GM23338 (cell line): ENCODE results near the gene BCAR3. TPM values are rescaled to one million over a fixed set of nuclear protein-coding genes. Genes with fewer than 3 reads are reported as not detected.
A peak's percentile ranks its signal among the peaks of the same experiment; 100 is the strongest.

ENCODE experiments used
- ATAC-seq: fragments of 200-7000 bp; cut with Tn5 transposase; 3 replicates; pipeline ENCODE4 v1.9.1; 2020
- DNase-seq: peaks from one replicate; pipeline ENCODE4 v3.0.0-alpha.2; 2015; ENCODE audit warnings: low spot score
- H2AFZ ChIP-seq: fragments of 200-600 bp; sonication (generic); 2 replicates; pipeline ENCODE4 v1.8.0; 2016; ENCODE audit warnings: antibody characterized with exemption, mild to moderate bottlenecking, moderate library complexity
- H3F3A ChIP-seq: fragments of 200-600 bp; sonication (generic); replicated peaks from 2 replicates; pipeline ENCODE4 v1.8.0; 2017; ENCODE audit warnings: antibody characterized with exemption, mixed run types, low read depth
- H3K27ac ChIP-seq: fragments of 200-600 bp; sonication (generic); 2 replicates; pipeline ENCODE4 v1.6.1; 2016; ENCODE audit warnings: low read depth
- H3K27me3 ChIP-seq: fragments of 200-600 bp; sonication (generic); 2 replicates; pipeline ENCODE4 v1.8.0; 2016; ENCODE audit warnings: mild to moderate bottlenecking, mixed run types, moderate library complexity; ENCODE audit not compliant: insufficient read depth
- H3K36me3 ChIP-seq: fragments of 200-600 bp; sonication (generic); 2 replicates; pipeline ENCODE4 v1.8.0; 2016; ENCODE audit warnings: mild to moderate bottlenecking; ENCODE audit not compliant: insufficient read depth
- H3K4me1 ChIP-seq: fragments of 200-600 bp; sonication (generic); 2 replicates; pipeline ENCODE4 v1.8.0; 2016; ENCODE audit warnings: mild to moderate bottlenecking, moderate library complexity; ENCODE audit not compliant: insufficient read depth
- H3K4me2 ChIP-seq: fragments of 200-600 bp; sonication (generic); 2 replicates; pipeline ENCODE4 v1.7.1; 2017; ENCODE audit warnings: mixed run types
- H3K4me3 ChIP-seq: fragments of 200-600 bp; sonication (generic); 2 replicates; pipeline ENCODE4 v1.6.1; 2016; ENCODE audit warnings: mixed run types
- H3K79me2 ChIP-seq: fragments of 200-600 bp; sonication (generic); replicated peaks from 2 replicates; pipeline ENCODE4 v1.8.0; 2017; ENCODE audit warnings: mild to moderate bottlenecking; ENCODE audit not compliant: insufficient read depth
- H3K9me2 ChIP-seq: fragments of 200-600 bp; sonication (generic); 2 replicates; pipeline ENCODE4 v1.8.0; 2017; ENCODE audit not compliant: insufficient read depth
- H4K20me1 ChIP-seq: fragments of 200-600 bp; sonication (generic); replicated peaks from 2 replicates; pipeline ENCODE4 v1.8.0; 2017; ENCODE audit warnings: mild to moderate bottlenecking; ENCODE audit not compliant: insufficient read depth
- H3K27ac Mint-ChIP-seq: 2 replicates; pipeline ENCODE4 v1.8.0; 2020; ENCODE audit warnings: inconsistent platforms, mild to moderate bottlenecking, moderate library complexity, mixed read lengths
- H3K27me3 Mint-ChIP-seq: 3 replicates; pipeline ENCODE4 v1.8.0; 2022; ENCODE audit warnings: low read depth, mild to moderate bottlenecking, moderate library complexity, mixed read lengths, inconsistent platforms; ENCODE audit not compliant: insufficient read depth, poor library complexity
- H3K36me3 Mint-ChIP-seq: 3 replicates; pipeline ENCODE4 v1.8.0; 2021; ENCODE audit warnings: low read depth, mild to moderate bottlenecking, inconsistent platforms, moderate library complexity, mixed read lengths
- H3K4me1 Mint-ChIP-seq: 3 replicates; pipeline ENCODE4 v1.8.0; 2020; ENCODE audit warnings: mild to moderate bottlenecking, inconsistent platforms, mixed read lengths
- H3K4me3 Mint-ChIP-seq: 3 replicates; pipeline ENCODE4 v1.8.0; 2021; ENCODE audit warnings: moderate library complexity, mild to moderate bottlenecking, inconsistent platforms, mixed read lengths
- H3K9me3 Mint-ChIP-seq: 3 replicates; pipeline ENCODE4 v1.8.0; 2020; ENCODE audit warnings: moderate library complexity, mild to moderate bottlenecking, inconsistent platforms, mixed read lengths
- CREB1 ChIP-seq: fragments of 250-450 bp; sonication (Bioruptor Pico); IDR thresholded peaks from 2 replicates; pipeline ENCODE4 v1.5.0; 2020; ENCODE audit warnings: low read depth, mild to moderate bottlenecking, moderate library complexity
- EZH2 ChIP-seq: fragments of 200-600 bp; sonication (generic); IDR thresholded peaks from one replicate; pipeline ENCODE4 v1.8.0; 2017; ENCODE audit warnings: antibody characterized with exemption, mild to moderate bottlenecking, low read depth; ENCODE audit not compliant: unreplicated experiment
- EZH2phosphoT487 ChIP-seq: fragments of 200-600 bp; sonication (generic); IDR thresholded peaks from one replicate; pipeline ENCODE4 v1.8.1; 2018; ENCODE audit warnings: antibody characterized with exemption; ENCODE audit not compliant: unreplicated experiment
- NANOG ChIP-seq: IDR thresholded peaks from 2 replicates; pipeline ENCODE4 v1.6.1; 2016; ENCODE audit warnings: antibody characterized with exemption, borderline replicate concordance
- STAT1 ChIP-seq: IDR thresholded peaks from one replicate; pipeline ENCODE4 v1.6.1; 2016; ENCODE audit warnings: antibody characterized with exemption; ENCODE audit not compliant: unreplicated experiment
- ZNF114 ChIP-seq: fragments of 250-450 bp; sonication (Bioruptor Pico); IDR thresholded peaks from 2 replicates; pipeline ENCODE4 v1.5.0; 2020; ENCODE audit warnings: mild to moderate bottlenecking, moderate library complexity
- ZNF331 ChIP-seq: fragments of 250-450 bp; sonication (Bioruptor Pico); IDR thresholded peaks from 2 replicates; pipeline ENCODE4 v1.5.0; 2020; ENCODE audit warnings: low read depth, mild to moderate bottlenecking, moderate library complexity
- polyA plus RNA-seq: library from polyadenylated mRNA; unstranded; fragments of >200 nt; fragmentation: Nextera tagmentation; extraction: Ambion mirVana; gene quantifications from 2 replicates; pipeline ENCODE4 v1.2.1, GENCODE V29; 2016
- total RNA-seq: library from RNA; depleted of rRNA; stranded (reverse); fragments of >200 nt; shearing (Covaris generic); gene quantifications from 2 replicates; pipeline ENCODE4 v1.2.3, GENCODE V29; 2014
- TF ChIP-seq, protein P1 (sequence below): IDR thresholded peaks from 2 replicates; pipeline ENCODE4 v1.6.1; 2016; ENCODE audit warnings: antibody characterized with exemption
- TF ChIP-seq, protein P2 (sequence below): IDR thresholded peaks from one replicate; pipeline ENCODE4 v1.6.1; 2018; ENCODE audit warnings: antibody characterized with exemption; ENCODE audit not compliant: unreplicated experiment

Gene BCAR3
- total and polyA plus RNA-seq, 2 experiments from 2014 or later, result 5.5 to 9.7 TPM

DNA sequence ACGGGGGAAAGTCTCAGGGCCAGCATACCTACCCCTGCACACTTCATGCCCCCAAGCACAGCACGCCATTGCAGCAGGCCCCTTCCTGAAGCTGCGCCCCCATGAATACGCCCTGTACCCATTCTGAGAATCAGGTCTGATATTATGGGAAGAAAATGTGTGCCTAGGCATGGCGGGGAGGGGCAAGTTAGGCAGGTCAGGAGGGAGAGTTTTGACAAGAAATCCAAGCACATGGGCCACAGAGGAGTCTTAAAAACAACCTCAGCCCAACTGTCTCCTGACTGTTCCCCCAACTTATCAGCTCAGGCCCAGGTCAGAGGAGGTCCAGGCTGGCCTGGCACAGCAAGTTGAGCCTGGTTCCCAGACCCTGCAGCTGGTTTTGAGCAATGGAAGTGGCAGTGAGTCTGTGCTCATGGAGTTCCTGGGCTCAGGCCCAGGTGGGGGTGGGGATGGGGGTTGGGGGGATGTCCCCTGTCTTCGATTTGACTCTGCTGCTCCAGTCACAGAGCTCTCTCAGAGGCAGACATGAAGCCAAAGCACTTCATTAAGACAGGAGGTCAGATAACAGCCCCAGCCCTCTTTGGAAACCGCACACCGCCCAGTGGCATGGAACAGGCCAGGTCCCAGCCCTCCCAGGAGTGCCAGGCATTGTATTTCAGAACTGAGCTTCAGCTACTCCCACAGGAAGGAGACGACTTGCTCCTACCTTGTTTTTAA is 20.6 kb upstream of the BCAR3 start:
- ATAC-seq (no peak), DNase-seq (no peak)
- Histone ChIP-seq H3K4me3 (no peak overlapping the region), H3K4me1 (peaks cover 8% of the 10 kb centered on the region; the same call in 1 of the 2 replicates), H3K4me2 (no peak overlapping the region), H3K27ac (no peak overlapping the region), H3K36me3 (no peaks in the 10 kb centered on the region), H3K79me2 (no peaks in the 10 kb centered on the region), H3K9me2 (no peaks in the 10 kb centered on the region), H2AFZ (0 out of 2 replicates have a peak overlapping the region, but pooled peaks have one; percentile 56), H3K27me3 (no peaks in the 10 kb centered on the region), H3F3A (no peaks in the 10 kb centered on the region), H4K20me1 (no peaks in the 10 kb centered on the region)
- no peak for TF ChIP-seq CREB1 (CRISPR knock-in tag)
- no peak for TF ChIP-seq EZH2phosphoT487
- TF ChIP-seq NANOG, result no peak
- TF ChIP-seq, protein P1, sequence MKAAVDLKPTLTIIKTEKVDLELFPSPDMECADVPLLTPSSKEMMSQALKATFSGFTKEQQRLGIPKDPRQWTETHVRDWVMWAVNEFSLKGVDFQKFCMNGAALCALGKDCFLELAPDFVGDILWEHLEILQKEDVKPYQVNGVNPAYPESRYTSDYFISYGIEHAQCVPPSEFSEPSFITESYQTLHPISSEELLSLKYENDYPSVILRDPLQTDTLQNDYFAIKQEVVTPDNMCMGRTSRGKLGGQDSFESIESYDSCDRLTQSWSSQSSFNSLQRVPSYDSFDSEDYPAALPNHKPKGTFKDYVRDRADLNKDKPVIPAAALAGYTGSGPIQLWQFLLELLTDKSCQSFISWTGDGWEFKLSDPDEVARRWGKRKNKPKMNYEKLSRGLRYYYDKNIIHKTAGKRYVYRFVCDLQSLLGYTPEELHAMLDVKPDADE, result no peak
- no peak for TF ChIP-seq ZNF114 (CRISPR knock-in tag)
- TF ChIP-seq EZH2, result no peak
- Mint-ChIP-seq H3K27me3 (peaks cover 4% of the 10 kb centered on the region), H3K9me3 (no peaks in the 10 kb centered on the region), H3K4me3 (no peak overlapping the region), H3K4me1 (peaks cover 21% of the 10 kb centered on the region), H3K36me3 (no peaks in the 10 kb centered on the region), H3K27ac (no peak overlapping the region)

DNA sequence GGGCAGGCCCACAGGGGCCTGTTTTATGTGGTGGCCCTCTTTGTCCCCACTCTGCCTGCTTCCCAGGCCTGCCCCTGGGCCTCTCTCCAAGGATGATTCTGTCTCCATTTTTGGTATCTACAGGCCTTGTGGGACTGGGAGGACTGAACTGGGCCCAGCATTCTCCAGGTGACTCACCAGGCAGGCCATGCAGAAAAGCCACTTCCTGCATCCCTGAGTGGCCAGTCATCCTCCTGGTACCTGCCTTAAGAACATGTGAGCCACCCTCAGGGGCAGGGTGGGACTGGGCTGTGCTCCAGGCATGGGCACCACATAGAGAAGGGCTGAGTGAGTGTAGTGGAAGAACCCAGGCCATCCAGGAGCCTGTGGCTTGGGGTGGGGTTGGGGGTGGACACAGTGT is 20.0 kb upstream of the BCAR3 start:
- H3K79me2 ChIP-seq, result no peaks in the 10 kb centered on the region
- TF ChIP-seq, protein P2, sequence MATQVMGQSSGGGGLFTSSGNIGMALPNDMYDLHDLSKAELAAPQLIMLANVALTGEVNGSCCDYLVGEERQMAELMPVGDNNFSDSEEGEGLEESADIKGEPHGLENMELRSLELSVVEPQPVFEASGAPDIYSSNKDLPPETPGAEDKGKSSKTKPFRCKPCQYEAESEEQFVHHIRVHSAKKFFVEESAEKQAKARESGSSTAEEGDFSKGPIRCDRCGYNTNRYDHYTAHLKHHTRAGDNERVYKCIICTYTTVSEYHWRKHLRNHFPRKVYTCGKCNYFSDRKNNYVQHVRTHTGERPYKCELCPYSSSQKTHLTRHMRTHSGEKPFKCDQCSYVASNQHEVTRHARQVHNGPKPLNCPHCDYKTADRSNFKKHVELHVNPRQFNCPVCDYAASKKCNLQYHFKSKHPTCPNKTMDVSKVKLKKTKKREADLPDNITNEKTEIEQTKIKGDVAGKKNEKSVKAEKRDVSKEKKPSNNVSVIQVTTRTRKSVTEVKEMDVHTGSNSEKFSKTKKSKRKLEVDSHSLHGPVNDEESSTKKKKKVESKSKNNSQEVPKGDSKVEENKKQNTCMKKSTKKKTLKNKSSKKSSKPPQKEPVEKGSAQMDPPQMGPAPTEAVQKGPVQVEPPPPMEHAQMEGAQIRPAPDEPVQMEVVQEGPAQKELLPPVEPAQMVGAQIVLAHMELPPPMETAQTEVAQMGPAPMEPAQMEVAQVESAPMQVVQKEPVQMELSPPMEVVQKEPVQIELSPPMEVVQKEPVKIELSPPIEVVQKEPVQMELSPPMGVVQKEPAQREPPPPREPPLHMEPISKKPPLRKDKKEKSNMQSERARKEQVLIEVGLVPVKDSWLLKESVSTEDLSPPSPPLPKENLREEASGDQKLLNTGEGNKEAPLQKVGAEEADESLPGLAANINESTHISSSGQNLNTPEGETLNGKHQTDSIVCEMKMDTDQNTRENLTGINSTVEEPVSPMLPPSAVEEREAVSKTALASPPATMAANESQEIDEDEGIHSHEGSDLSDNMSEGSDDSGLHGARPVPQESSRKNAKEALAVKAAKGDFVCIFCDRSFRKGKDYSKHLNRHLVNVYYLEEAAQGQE, result no peak
- no peak for TF ChIP-seq ZNF331 (CRISPR knock-in tag)
- TF ChIP-seq STAT1, result no peak
- TF ChIP-seq, protein P1, result no peak

More for the DNA sequence above, 20.0 kb upstream of the BCAR3 start:
- Mint-ChIP-seq H3K4me1 (peaks cover 21% of the 10 kb centered on the region), H3K27me3 (peaks cover 4% of the 10 kb centered on the region), H3K4me3 (no peak overlapping the region), H3K27ac (no peak overlapping the region), H3K9me3 (no peaks in the 10 kb centered on the region), H3K36me3 (no peaks in the 10 kb centered on the region)
- H3K4me2 ChIP-seq, result no peak overlapping the region
- H3K27me3 ChIP-seq, result no peaks in the 10 kb centered on the region
- H3K36me3 ChIP-seq, result no peaks in the 10 kb centered on the region
- ATAC-seq, result no peak
- DNase-seq, result no peak
- H3K9me2 ChIP-seq, result no peaks in the 10 kb centered on the region
- no peaks in the 10 kb centered on the region for H3F3A ChIP-seq
- H3K27ac ChIP-seq, result no peak overlapping the region
- no peak overlapping the region for H2AFZ ChIP-seq
- no peaks in the 10 kb centered on the region for H4K20me1 ChIP-seq
- H3K4me1 ChIP-seq, result peaks cover 8% of the 10 kb centered on the region; the same call in 1 of the 2 replicates
- H3K4me3 ChIP-seq, result no peak overlapping the region
